ENCODE measurements around the gene DLGAP4. TPM values are rescaled to one million over a fixed set of nuclear protein-coding genes. Genes with fewer than 3 reads are reported as not detected.
"Not testable (repeated sequence)": the region's sequence is repeated elsewhere in the genome, so short reads cannot be mapped to it uniquely, and the experiment has no call there.

The DLGAP4 gene
- total RNA-seq, 1 donor from 2014 or later: 172 TPM

GRCh38 chr20:36519012-36519719, 213.0 kb downstream of the DLGAP4 start:
- no peaks in the 10 kb centered on the region for H3K27me3 Mint-ChIP-seq (ENCODE audit: unreplicated experiment)
- peaks cover 30% of the 10 kb centered on the region for H3K36me3 Mint-ChIP-seq (ENCODE audit: low read depth, unreplicated experiment)
- TF ChIP-seq CTCF (IDR thresholded peaks at IDR 0.05; ENCODE audit: unreplicated experiment): no peak

DNA sequence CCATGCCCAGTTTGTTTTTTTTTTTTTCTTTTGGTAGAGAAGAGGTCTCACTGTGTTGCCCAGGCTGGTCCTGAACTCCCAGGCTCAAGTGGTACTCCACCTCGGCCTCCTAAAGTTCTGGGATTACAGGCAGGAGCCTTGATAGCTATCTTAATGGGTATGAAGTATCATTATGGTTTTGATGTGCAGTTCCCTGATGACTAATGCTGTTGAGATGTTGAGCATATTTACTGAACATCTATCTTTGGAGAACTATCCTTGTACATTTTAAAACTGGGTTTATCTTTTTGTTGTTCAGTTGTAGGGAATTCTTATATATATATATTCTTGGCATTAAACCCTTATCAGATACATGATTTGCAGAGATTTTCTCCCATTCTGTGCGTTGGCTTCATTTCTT, 213.8 kb downstream of the DLGAP4 start:
- Mint-ChIP-seq H3K36me3 (ENCODE audit: low read depth, unreplicated experiment) (peaks cover 30% of the 10 kb centered on the region), H3K4me1 (ENCODE audit: unreplicated experiment) (no peaks in the 10 kb centered on the region), H3K27ac (ENCODE audit: unreplicated experiment) (no peak overlapping the region), H3K4me3 (ENCODE audit: unreplicated experiment) (peak overlapping the region; percentile 52), H3K9me3 (ENCODE audit: unreplicated experiment) (no peaks in the 10 kb centered on the region), H3K27me3 (ENCODE audit: unreplicated experiment) (no peaks in the 10 kb centered on the region)
- no peak for TF ChIP-seq CTCF (IDR thresholded peaks at IDR 0.05; ENCODE audit: unreplicated experiment)
- DNase-seq (ENCODE audit: low spot score): no peak

More at GRCh38 chr20:36519012-36519719, 213.0 kb downstream of the DLGAP4 start:
- no peak overlapping the region for H3K4me3 Mint-ChIP-seq (ENCODE audit: unreplicated experiment)
- no peak overlapping the region for H3K27ac Mint-ChIP-seq (ENCODE audit: unreplicated experiment)
- H3K4me1 Mint-ChIP-seq (ENCODE audit: unreplicated experiment): no peaks in the 10 kb centered on the region
- no peaks in the 10 kb centered on the region for H3K9me3 Mint-ChIP-seq (ENCODE audit: unreplicated experiment)
- DNase-seq (ENCODE audit: low spot score): no peak

DNA sequence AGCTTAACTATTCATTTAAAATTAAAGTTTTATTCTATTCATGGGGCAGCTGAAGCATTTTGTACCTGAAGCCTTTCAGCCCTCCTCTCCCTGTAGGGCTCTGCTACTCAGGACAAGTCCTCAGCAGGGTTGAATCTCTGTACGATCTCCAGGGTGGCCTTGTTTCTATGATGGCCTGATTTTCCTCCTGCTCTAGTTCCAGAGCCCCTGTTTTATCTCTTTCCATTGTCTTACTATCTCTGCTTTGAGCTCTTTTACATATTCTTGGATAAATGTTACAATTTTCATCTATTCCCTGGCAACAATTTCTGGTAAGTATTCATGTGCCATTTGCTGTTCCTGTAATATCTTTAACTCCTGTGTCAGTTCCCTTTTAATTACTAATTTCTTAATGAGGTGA, 215.4 kb downstream of the DLGAP4 start:
- no peaks in the 10 kb centered on the region for H3K4me1 Mint-ChIP-seq (ENCODE audit: unreplicated experiment)
- no peak overlapping the region for H3K27ac Mint-ChIP-seq (ENCODE audit: unreplicated experiment)

DNA sequence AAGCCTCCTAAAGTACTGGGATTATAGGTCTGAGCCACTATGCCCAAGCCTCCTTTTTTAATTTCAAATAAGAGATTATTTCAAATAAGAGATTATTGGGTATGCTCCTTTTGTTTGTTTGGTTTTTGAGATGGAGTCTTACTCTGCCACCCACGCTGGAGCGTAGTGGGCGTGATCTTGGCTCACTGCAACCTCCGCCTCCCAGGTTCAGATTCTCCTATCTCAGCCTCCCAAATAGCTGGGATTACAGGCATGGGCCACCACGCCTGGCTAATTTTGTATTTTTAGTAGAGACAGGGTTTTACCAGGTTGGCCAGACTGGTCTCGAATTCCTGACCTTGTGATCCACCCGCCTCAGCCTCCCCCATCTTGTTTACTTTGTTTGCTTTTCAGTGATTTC, 216.3 kb downstream of the DLGAP4 start:
- peaks cover 37% of the 10 kb centered on the region for H3K36me3 Mint-ChIP-seq (ENCODE audit: low read depth, unreplicated experiment)
- not testable (repeated sequence) for DNase-seq (ENCODE audit: low spot score); H3K4me3 Mint-ChIP-seq (ENCODE audit: unreplicated experiment); H3K4me1 Mint-ChIP-seq (ENCODE audit: unreplicated experiment); H3K27ac Mint-ChIP-seq (ENCODE audit: unreplicated experiment); H3K27me3 Mint-ChIP-seq (ENCODE audit: unreplicated experiment); H3K9me3 Mint-ChIP-seq (ENCODE audit: unreplicated experiment)

More for the DNA sequence above, 215.4 kb downstream of the DLGAP4 start:
- no peaks in the 10 kb centered on the region for H3K27me3 Mint-ChIP-seq (ENCODE audit: unreplicated experiment)
- no peak for TF ChIP-seq CTCF (IDR thresholded peaks at IDR 0.05; ENCODE audit: unreplicated experiment)
- peaks cover 31% of the 10 kb centered on the region for H3K36me3 Mint-ChIP-seq (ENCODE audit: low read depth, unreplicated experiment)
- H3K4me3 Mint-ChIP-seq (ENCODE audit: unreplicated experiment): no peak overlapping the region
- no peaks in the 10 kb centered on the region for H3K9me3 Mint-ChIP-seq (ENCODE audit: unreplicated experiment)
- no peak for DNase-seq (ENCODE audit: low spot score)

DNA sequence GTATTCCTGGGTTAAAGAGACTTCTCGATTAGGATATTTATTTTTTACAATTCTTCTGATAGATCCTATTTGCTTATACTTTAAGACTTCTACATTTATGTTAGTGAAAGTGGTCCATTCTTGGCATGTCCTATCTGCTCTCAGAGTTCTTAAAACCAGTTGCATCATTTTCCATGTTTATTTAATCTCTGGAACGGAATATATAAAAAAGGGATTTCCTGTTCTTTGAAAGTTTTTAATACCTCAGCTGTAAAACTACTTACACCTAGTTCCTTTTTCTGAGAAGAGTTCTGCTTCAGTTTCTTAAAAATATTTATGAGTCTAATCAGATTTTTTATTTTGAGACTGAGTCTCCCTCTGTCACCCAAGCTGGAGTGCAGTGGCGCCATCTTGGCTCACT, 217.2 kb downstream of the DLGAP4 start:
- no peaks in the 10 kb centered on the region for H3K4me1 Mint-ChIP-seq (ENCODE audit: unreplicated experiment)
- no peaks in the 10 kb centered on the region for H3K9me3 Mint-ChIP-seq (ENCODE audit: unreplicated experiment)
- TF ChIP-seq CTCF (IDR thresholded peaks at IDR 0.05; ENCODE audit: unreplicated experiment): no peak
- H3K27ac Mint-ChIP-seq (ENCODE audit: unreplicated experiment): no peak overlapping the region
- DNase-seq (ENCODE audit: low spot score): no peak
- H3K4me3 Mint-ChIP-seq (ENCODE audit: unreplicated experiment): no peak overlapping the region
- no peaks in the 10 kb centered on the region for H3K27me3 Mint-ChIP-seq (ENCODE audit: unreplicated experiment)
- peaks cover 36% of the 10 kb centered on the region for H3K36me3 Mint-ChIP-seq (ENCODE audit: low read depth, unreplicated experiment)

Measured in endothelial cell (in vitro differentiated cells).